Kidney epithelial cell (primary cell): Measurements from ENCODE around the gene CCDC184. TPM values are rescaled to one million over a fixed set of nuclear protein-coding genes. Genes with fewer than 3 reads are reported as not detected.

Experiments used
- DNase-seq: peaks from one replicate; pipeline ENCODE4 v3.0.0-alpha.2; 2010; ENCODE audit warnings: low read depth
- H3K27me3 ChIP-seq: 2 replicates; pipeline ENCODE4 v1.6.0; 2011; ENCODE audit warnings: low read length; ENCODE audit not compliant: control insufficient read depth, insufficient read depth
- H3K36me3 ChIP-seq: 2 replicates; pipeline ENCODE4 v1.5.1; 2011; ENCODE audit warnings: low read length; ENCODE audit not compliant: control insufficient read depth, insufficient read depth
- H3K4me3 ChIP-seq: 2 replicates; pipeline ENCODE4 v1.5.1; 2011; ENCODE audit warnings: low read depth, mild to moderate bottlenecking, control low read depth, low read length
- CTCF ChIP-seq: IDR thresholded peaks from 2 replicates; pipeline ENCODE4 v1.5.1; 2011; ENCODE audit warnings: mild to moderate bottlenecking, moderate library complexity, low read length, control low read depth, inconsistent platforms; ENCODE audit not compliant: insufficient read depth, poor library complexity, severe bottlenecking
- total RNA-seq: library from RNA; depleted of rRNA; stranded (reverse); fragments of >200 nt; gene quantifications from 2 replicates; pipeline ENCODE4 v1.2.3, GENCODE V29; 2015

The CCDC184 gene
- 0.21 and 0.82 TPM in 2 replicates for total RNA-seq

- TF ChIP-seq CTCF: peak; percentile 23
- Histone ChIP-seq H3K4me3 (peak within 1 kb of the TSS; percentile 54), H3K36me3 (no peaks in the 10 kb centered on the region), H3K27me3 (peaks cover 44% of the 10 kb centered on the region)
- no peak for DNase-seq
These were observed at the start of gene CCDC184 for GRCh38 chr12:48183091-48183875. CCDC184 (plus strand) TSS chr12:48183644; CDS start chr12:48184123, 479 bp downstream.

GRCh38 chr12:48135027-48135426 lies 48.4 kb upstream of the CCDC184 start:
- no peak for TF ChIP-seq CTCF
- H3K27me3 ChIP-seq: no peaks in the 10 kb centered on the region
- no peak overlapping the region for H3K4me3 ChIP-seq
- peaks cover 3% of the 10 kb centered on the region for H3K36me3 ChIP-seq
- no peak for DNase-seq

- no peak for TF ChIP-seq CTCF
- Histone ChIP-seq H3K36me3 (no peaks in the 10 kb centered on the region), H3K4me3 (no peak overlapping the region), H3K27me3 (no peaks in the 10 kb centered on the region)
- no peak for DNase-seq
These were observed 40.4 kb upstream of the CCDC184 start for GRCh38 chr12:48142818-48143674.

- no peaks in the 10 kb centered on the region for H3K27me3 ChIP-seq
- H3K36me3 ChIP-seq: no peaks in the 10 kb centered on the region
- no peak for TF ChIP-seq CTCF
- DNase-seq: no peak
- no peak overlapping the region for H3K4me3 ChIP-seq
These were observed 39.5 kb upstream of the CCDC184 start for GRCh38 chr12:48143898-48144297.

GRCh38 chr12:48145981-48146380 lies 37.5 kb upstream of the CCDC184 start:
- no peaks in the 10 kb centered on the region for H3K27me3 ChIP-seq
- no peak for TF ChIP-seq CTCF
- no peak for DNase-seq
- no peaks in the 10 kb centered on the region for H3K36me3 ChIP-seq
- no peak overlapping the region for H3K4me3 ChIP-seq
